ENCODE measurements around the gene TOMM20. TPM values are rescaled to one million over a fixed set of nuclear protein-coding genes. Genes with fewer than 3 reads are reported as not detected.
"Not testable (repeated sequence)": the region's sequence is repeated elsewhere in the genome, so short reads cannot be mapped to it uniquely, and the experiment has no call there.

Gene TOMM20
- total and polyA plus RNA-seq, 2 donors (not counting 1 experiment from before 2014, with no cell fraction given): 25.0 to 77.3 TPM

DNA sequence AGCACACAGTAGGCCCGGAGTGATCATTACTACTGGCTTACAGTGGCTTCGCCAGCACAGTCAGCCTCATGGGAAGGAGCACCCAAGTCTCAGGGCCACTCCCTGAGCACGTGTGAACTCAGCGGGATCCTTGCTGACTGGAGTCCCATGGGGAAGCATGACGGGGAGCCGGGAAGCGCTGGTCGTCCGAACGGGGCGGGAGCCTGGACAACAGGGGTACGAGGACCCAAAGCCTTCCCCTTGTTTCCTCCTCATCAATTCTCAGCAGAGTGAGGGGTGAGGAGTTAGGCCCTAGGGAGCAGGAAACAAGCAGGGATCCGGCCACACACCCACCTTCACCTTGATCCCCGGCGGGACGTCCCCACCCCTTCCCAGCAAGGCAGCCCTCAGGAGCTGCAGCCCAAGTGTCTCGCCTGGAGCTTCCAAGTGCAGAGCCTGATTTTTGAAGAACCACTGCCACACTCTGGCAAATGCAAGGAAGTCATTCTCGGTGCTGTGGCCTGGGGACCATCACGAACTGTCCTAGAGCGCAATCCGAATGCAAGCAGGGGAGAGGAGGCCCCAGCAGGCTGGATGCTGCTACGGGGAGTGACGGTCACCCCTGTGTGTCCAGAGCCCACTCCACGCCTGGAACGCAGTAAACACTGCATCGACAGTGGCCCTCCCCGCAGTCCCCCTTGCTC lies 35.5 kb downstream of the TOMM20 start:
- ChIA-PET POLR2A (no interaction called here), CTCF (interaction anchor here (0.9 to 5.5 kb wide), 11 partner anchors 8 to 606 kb away, joined by 3 to 35 read pairs (median 4); no protein-coding TSS in a partner anchor)
- Mint-ChIP-seq H3K4me3 (no peak overlapping the region), H3K9me3 (ENCODE audit: insufficient read depth) (no peaks in the 10 kb centered on the region), H3K27me3 (peaks cover 5% of the 10 kb centered on the region), H3K4me1 (peaks cover 5% of the 10 kb centered on the region), H3K27ac (no peak overlapping the region)
- no peak overlapping the region for H3K4me3 ChIP-seq (ENCODE audit: control extremely low read depth in 1 of 5, extremely low read depth in 1 of 5, insufficient read depth in 1 of 5, low read depth in 2 of 5, low read length in 4 of 5)
- H3K79me2 ChIP-seq (ENCODE audit: control insufficient read depth, insufficient read depth, low read length): no peaks in the 10 kb centered on the region
- no peaks in the 10 kb centered on the region for H4K20me1 ChIP-seq (ENCODE audit: control insufficient read depth, insufficient read depth, low read length, poor library complexity, severe bottlenecking)
- H3K27ac ChIP-seq (ENCODE audit: low read length in 2 of 2): no peak overlapping the region
- peaks cover 0 to 7% of the 10 kb centered on the region in 2 donors for H3K4me1 ChIP-seq (ENCODE audit: control insufficient read depth in 2 of 2, insufficient read depth in 2 of 2, low read length in 2 of 2)
- no peaks in the 10 kb centered on the region for H3K27me3 ChIP-seq (replicated peaks in 1 of 4; ENCODE audit: control extremely low read depth in 1 of 4, control insufficient read depth in 3 of 4, insufficient read depth in 4 of 4, low read length in 3 of 4)
- H2AFZ ChIP-seq (ENCODE audit: insufficient read depth, low read depth, low read length, poor library complexity, severe bottlenecking): no peak overlapping the region
- WGBS (ENCODE audit: insufficient coverage): 78% methylated on average over 24 of the region's 27 CpGs
- no peaks in the 10 kb centered on the region for H3K36me3 ChIP-seq (replicated peaks in 1 of 2; ENCODE audit: control extremely low read depth in 1 of 2, control insufficient read depth in 1 of 2, extremely low read depth in 1 of 2, insufficient read depth in 2 of 2, low read length in 1 of 2)
- TF ChIP-seq, protein P1, sequence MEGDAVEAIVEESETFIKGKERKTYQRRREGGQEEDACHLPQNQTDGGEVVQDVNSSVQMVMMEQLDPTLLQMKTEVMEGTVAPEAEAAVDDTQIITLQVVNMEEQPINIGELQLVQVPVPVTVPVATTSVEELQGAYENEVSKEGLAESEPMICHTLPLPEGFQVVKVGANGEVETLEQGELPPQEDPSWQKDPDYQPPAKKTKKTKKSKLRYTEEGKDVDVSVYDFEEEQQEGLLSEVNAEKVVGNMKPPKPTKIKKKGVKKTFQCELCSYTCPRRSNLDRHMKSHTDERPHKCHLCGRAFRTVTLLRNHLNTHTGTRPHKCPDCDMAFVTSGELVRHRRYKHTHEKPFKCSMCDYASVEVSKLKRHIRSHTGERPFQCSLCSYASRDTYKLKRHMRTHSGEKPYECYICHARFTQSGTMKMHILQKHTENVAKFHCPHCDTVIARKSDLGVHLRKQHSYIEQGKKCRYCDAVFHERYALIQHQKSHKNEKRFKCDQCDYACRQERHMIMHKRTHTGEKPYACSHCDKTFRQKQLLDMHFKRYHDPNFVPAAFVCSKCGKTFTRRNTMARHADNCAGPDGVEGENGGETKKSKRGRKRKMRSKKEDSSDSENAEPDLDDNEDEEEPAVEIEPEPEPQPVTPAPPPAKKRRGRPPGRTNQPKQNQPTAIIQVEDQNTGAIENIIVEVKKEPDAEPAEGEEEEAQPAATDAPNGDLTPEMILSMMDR (IDR thresholded peaks at IDR 0.05): no peak
- no peak for TF ChIP-seq EZH2 (IDR thresholded peaks at IDR 0.05; ENCODE audit: borderline replicate concordance, insufficient read depth, low read depth, low read length, poor library complexity, severe bottlenecking)
- H3K4me2 ChIP-seq (replicated peaks; ENCODE audit: low read depth, low read length, poor library complexity, severe bottlenecking): no peak overlapping the region
- H3K9me3 ChIP-seq (ENCODE audit: control extremely low read depth in 1 of 3, control insufficient read depth in 2 of 3, insufficient read depth in 1 of 3, low read length in 2 of 3): no peaks in the 10 kb centered on the region
- DNase-seq (no peak), ATAC-seq (ENCODE audit: low read depth) (no peak)
- H3K9ac ChIP-seq (ENCODE audit: low read length): no peak overlapping the region
- intact Hi-C loops (cut with micrococcal nuclease): no loop called here

DNA sequence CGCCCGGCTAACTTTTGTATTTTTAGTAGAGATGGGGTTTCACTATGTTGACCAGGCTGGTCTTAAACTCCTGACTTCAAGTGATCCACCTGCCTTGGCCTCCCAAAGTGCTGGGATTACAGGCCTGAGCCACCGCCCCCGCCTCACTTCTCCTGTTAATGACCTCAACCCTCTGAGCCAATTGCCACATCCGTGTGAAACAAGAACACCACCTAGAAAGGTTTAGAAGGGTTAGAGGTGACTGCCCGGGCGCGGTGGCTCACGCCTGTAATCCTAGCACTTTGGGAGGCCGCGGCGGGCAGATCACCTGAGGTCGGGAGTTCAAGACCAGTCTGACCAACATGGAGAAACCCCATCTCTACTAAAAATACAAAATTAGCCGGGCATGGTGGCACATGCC lies 36.2 kb downstream of the TOMM20 start:
- H3K9ac ChIP-seq (ENCODE audit: low read length); intact Hi-C loops (cut with micrococcal nuclease); H3K4me3 ChIP-seq (ENCODE audit: control extremely low read depth in 1 of 5, extremely low read depth in 1 of 5, insufficient read depth in 1 of 5, low read depth in 2 of 5, low read length in 4 of 5); H3K36me3 ChIP-seq (replicated peaks in 1 of 2; ENCODE audit: control extremely low read depth in 1 of 2, control insufficient read depth in 1 of 2, extremely low read depth in 1 of 2, insufficient read depth in 2 of 2, low read length in 1 of 2); H3K4me1 ChIP-seq (ENCODE audit: control insufficient read depth in 2 of 2, insufficient read depth in 2 of 2, low read length in 2 of 2); H2AFZ ChIP-seq (ENCODE audit: insufficient read depth, low read depth, low read length, poor library complexity, severe bottlenecking); ATAC-seq (ENCODE audit: low read depth); H3K27me3 Mint-ChIP-seq; H4K20me1 ChIP-seq (ENCODE audit: control insufficient read depth, insufficient read depth, low read length, poor library complexity, severe bottlenecking); H3K9me3 ChIP-seq (ENCODE audit: control extremely low read depth in 1 of 3, control insufficient read depth in 2 of 3, insufficient read depth in 1 of 3, low read length in 2 of 3); H3K4me3 Mint-ChIP-seq; DNase-seq; H3K27ac ChIP-seq (ENCODE audit: low read length in 2 of 2); H3K27me3 ChIP-seq (replicated peaks in 1 of 4; ENCODE audit: control extremely low read depth in 1 of 4, control insufficient read depth in 3 of 4, insufficient read depth in 4 of 4, low read length in 3 of 4); H3K4me2 ChIP-seq (replicated peaks; ENCODE audit: low read depth, low read length, poor library complexity, severe bottlenecking); H3K9me3 Mint-ChIP-seq (ENCODE audit: insufficient read depth); H3K79me2 ChIP-seq (ENCODE audit: control insufficient read depth, insufficient read depth, low read length); H3K4me1 Mint-ChIP-seq; H3K27ac Mint-ChIP-seq: not testable (repeated sequence)
- WGBS (ENCODE audit: insufficient coverage): 95% methylated on average over 6 of the region's 14 CpGs
- ChIA-PET CTCF (interaction anchor here (0.8 to 3.5 kb wide), 5 partner anchors 9 to 594 kb away, joined by 3 to 19 read pairs (median 3); no protein-coding TSS in a partner anchor), POLR2A (interaction anchor here (0.7 kb wide), 1 partner anchor 613 kb away, joined by 7 read pairs; the partner anchor contains the start of gene TARBP1)

DNA sequence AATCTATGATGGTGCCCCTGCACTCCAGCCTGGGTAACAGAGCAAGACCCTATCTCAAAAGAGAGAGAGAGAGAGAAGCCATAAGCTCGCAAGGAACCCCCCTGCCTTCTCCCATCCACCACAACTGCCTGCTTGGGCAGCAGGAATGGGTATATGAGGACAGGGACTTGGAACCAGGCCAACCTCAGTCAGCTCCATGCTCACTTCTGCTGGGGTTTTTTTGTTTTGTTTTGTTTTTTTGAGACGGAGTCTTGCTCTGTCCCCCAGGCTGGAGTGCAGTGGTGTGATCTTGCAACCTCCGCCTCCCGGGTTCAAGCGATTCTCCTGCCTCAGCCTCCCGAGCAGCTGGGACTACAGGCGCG lies 36.6 kb downstream of the TOMM20 start:
- H3K9ac ChIP-seq (ENCODE audit: low read length); H3K4me2 ChIP-seq (replicated peaks; ENCODE audit: low read depth, low read length, poor library complexity, severe bottlenecking); intact Hi-C loops (cut with micrococcal nuclease); ATAC-seq (ENCODE audit: low read depth); H2AFZ ChIP-seq (ENCODE audit: insufficient read depth, low read depth, low read length, poor library complexity, severe bottlenecking); H3K27me3 ChIP-seq (replicated peaks in 1 of 4; ENCODE audit: control extremely low read depth in 1 of 4, control insufficient read depth in 3 of 4, insufficient read depth in 4 of 4, low read length in 3 of 4); H3K36me3 ChIP-seq (replicated peaks in 1 of 2; ENCODE audit: control extremely low read depth in 1 of 2, control insufficient read depth in 1 of 2, extremely low read depth in 1 of 2, insufficient read depth in 2 of 2, low read length in 1 of 2); DNase-seq; H3K79me2 ChIP-seq (ENCODE audit: control insufficient read depth, insufficient read depth, low read length); H3K27ac Mint-ChIP-seq; H3K4me3 Mint-ChIP-seq; H3K9me3 Mint-ChIP-seq (ENCODE audit: insufficient read depth); H3K4me1 Mint-ChIP-seq; H3K9me3 ChIP-seq (ENCODE audit: control extremely low read depth in 1 of 3, control insufficient read depth in 2 of 3, insufficient read depth in 1 of 3, low read length in 2 of 3); H3K4me3 ChIP-seq (ENCODE audit: control extremely low read depth in 1 of 5, extremely low read depth in 1 of 5, insufficient read depth in 1 of 5, low read depth in 2 of 5, low read length in 4 of 5); H3K27me3 Mint-ChIP-seq; H3K27ac ChIP-seq (ENCODE audit: low read length in 2 of 2); H3K4me1 ChIP-seq (ENCODE audit: control insufficient read depth in 2 of 2, insufficient read depth in 2 of 2, low read length in 2 of 2); H4K20me1 ChIP-seq (ENCODE audit: control insufficient read depth, insufficient read depth, low read length, poor library complexity, severe bottlenecking): not testable (repeated sequence)
- ChIA-PET POLR2A (interaction anchor here (0.6 to 0.7 kb wide), 2 partner anchors 588 to 613 kb away, joined by 3 to 7 read pairs; partner anchors contain the start of gene TARBP1), CTCF (interaction anchor here (0.8 to 3.5 kb wide), 6 partner anchors 8 to 604 kb away, joined by 3 to 19 read pairs (median 3); no protein-coding TSS in a partner anchor)
- WGBS (ENCODE audit: insufficient coverage): no CpG with 5 or more reads among the region's 8 CpGs

Measured in B cell (primary cell).